Prostate gland (tissue), 2 donors: ENCODE data around the gene OR5D16.

ENCODE experiments used
- POLR2A ChIP-seq: fragments of 450-650 bp; IDR thresholded peaks from one replicate; pipeline ENCODE4 v1.6.1; 2016; ENCODE audit warnings: antibody characterized with exemption, mild to moderate bottlenecking
- POLR2AphosphoS5 ChIP-seq: sonication (generic); formaldehyde crosslinking; IDR thresholded peaks from one replicate; pipeline ENCODE4 v1.6.1; 2017; ENCODE audit warnings: antibody characterized with exemption
- TF ChIP-seq, protein P1 (sequence below), 4 experiments: fragments of 200-600 bp in 2 of 4; fragments of 450-650 bp in 2 of 4; sonication (generic) in 2 of 4; IDR thresholded peaks; 1 replicate in 3 of 4; 2 replicates in 1 of 4; pipeline ENCODE4 v1.5.1; 2016 to 2019; ENCODE audit warnings: antibody characterized with exemption in 4 of 4, mild to moderate bottlenecking in 2 of 4, moderate library complexity in 2 of 4

GRCh38 chr11:55838452-55838851 is at the start of gene OR5D16:
- TF ChIP-seq, protein P1, sequence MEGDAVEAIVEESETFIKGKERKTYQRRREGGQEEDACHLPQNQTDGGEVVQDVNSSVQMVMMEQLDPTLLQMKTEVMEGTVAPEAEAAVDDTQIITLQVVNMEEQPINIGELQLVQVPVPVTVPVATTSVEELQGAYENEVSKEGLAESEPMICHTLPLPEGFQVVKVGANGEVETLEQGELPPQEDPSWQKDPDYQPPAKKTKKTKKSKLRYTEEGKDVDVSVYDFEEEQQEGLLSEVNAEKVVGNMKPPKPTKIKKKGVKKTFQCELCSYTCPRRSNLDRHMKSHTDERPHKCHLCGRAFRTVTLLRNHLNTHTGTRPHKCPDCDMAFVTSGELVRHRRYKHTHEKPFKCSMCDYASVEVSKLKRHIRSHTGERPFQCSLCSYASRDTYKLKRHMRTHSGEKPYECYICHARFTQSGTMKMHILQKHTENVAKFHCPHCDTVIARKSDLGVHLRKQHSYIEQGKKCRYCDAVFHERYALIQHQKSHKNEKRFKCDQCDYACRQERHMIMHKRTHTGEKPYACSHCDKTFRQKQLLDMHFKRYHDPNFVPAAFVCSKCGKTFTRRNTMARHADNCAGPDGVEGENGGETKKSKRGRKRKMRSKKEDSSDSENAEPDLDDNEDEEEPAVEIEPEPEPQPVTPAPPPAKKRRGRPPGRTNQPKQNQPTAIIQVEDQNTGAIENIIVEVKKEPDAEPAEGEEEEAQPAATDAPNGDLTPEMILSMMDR (IDR thresholded peaks at IDR 0.05): no peak
- TF ChIP-seq POLR2A: no peak
- no peak for TF ChIP-seq POLR2AphosphoS5
